ENCODE data around the gene OTOF. TPM values are rescaled to one million over a fixed set of nuclear protein-coding genes. Genes with fewer than 3 reads are reported as not detected.

OTOF gene
- total RNA-seq, 4 donors from 2014 or later = 0.21 TPM; not detected in 3

GRCh38 chr2:26510344-26510973 is 32.5 kb upstream of the OTOF start:
- TF ChIP-seq CTCF (IDR thresholded peaks at IDR 0.05) (no peak), POLR2A (IDR thresholded peaks at IDR 0.05) (no peak)
- intact Hi-C loops (cut with DNase I; ENCODE audit: low total_unique reads) = no loop called here
- Histone ChIP-seq H3K27ac (no peak overlapping the region), H3K4me1 (no peaks in the 10 kb centered on the region), H3K4me3 (no peak overlapping the region), H3K36me3 (no peaks in the 10 kb centered on the region), H3K9me3 (no peaks in the 10 kb centered on the region), H3K27me3 (no peaks in the 10 kb centered on the region)
- no peak for DNase-seq

DNA sequence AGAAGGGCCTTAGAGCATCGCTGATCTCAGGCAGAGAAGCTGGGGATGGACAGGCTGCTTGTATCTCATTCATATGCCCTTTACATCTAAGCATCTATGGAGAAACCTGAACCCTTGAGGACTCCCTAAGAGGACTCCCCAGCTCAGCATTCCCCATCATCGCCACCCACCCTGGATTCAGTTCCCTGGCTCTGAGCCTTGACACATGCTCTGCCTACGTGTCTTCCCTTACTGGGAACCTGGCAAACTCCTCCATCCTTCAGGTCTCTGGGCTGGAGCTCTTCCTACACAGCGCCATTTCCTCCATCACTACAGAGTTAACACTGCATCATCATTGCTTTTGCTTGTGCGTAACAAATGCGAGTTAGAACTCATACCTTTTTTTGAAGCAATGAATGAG is 31.2 kb upstream of the OTOF start:
- no peaks in the 10 kb centered on the region for H3K4me1 ChIP-seq
- DNase-seq = no peak

DNA sequence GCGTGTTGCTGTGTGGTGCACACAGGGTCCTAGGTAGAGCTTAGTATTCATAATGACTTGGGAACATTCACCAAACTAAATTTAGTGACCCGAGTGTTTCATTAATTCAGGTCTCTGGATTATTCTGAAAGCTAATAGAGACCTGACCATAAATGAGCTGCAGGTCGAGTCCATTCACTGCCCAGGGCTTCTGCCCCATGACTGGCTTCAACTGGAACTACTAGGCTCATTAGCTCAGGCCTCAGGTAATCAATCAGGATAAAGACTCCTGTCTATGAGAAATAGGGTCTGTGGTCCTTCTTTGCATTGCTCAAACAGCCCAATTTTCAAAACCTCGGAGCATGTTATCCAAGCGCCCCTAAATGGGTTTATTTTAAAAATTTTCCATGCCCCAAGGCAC is 30.0 kb upstream of the OTOF start:
- Histone ChIP-seq H3K36me3 (no peaks in the 10 kb centered on the region), H3K27me3 (no peaks in the 10 kb centered on the region), H3K27ac (no peak overlapping the region), H3K4me1 (no peaks in the 10 kb centered on the region), H3K4me3 (no peak overlapping the region), H3K9me3 (no peaks in the 10 kb centered on the region)
- DNase-seq = no peak
- TF ChIP-seq POLR2A (IDR thresholded peaks at IDR 0.05) = no peak
- no peak for TF ChIP-seq CTCF (IDR thresholded peaks at IDR 0.05)
- intact Hi-C loops (cut with DNase I; ENCODE audit: low total_unique reads) = no loop called here

More for the DNA sequence above, 31.2 kb upstream of the OTOF start:
- Histone ChIP-seq H3K27me3 (no peaks in the 10 kb centered on the region), H3K27ac (no peak overlapping the region), H3K4me3 (no peak overlapping the region), H3K36me3 (no peaks in the 10 kb centered on the region), H3K9me3 (no peaks in the 10 kb centered on the region)
- intact Hi-C loops (cut with DNase I; ENCODE audit: low total_unique reads) = no loop called here
- TF ChIP-seq POLR2A (IDR thresholded peaks at IDR 0.05) = no peak
- no peak for TF ChIP-seq CTCF (IDR thresholded peaks at IDR 0.05)

GRCh38 chr2:26507088-26507487 is 29.2 kb upstream of the OTOF start:
- DNase-seq = no peak
- Histone ChIP-seq H3K27ac (no peak overlapping the region), H3K36me3 (no peaks in the 10 kb centered on the region), H3K9me3 (no peaks in the 10 kb centered on the region), H3K27me3 (no peaks in the 10 kb centered on the region), H3K4me1 (no peaks in the 10 kb centered on the region), H3K4me3 (no peak overlapping the region)
- TF ChIP-seq POLR2A (IDR thresholded peaks at IDR 0.05) (no peak), CTCF (IDR thresholded peaks at IDR 0.05) (no peak)
- intact Hi-C loops (cut with DNase I; ENCODE audit: low total_unique reads) = no loop called here

DNA sequence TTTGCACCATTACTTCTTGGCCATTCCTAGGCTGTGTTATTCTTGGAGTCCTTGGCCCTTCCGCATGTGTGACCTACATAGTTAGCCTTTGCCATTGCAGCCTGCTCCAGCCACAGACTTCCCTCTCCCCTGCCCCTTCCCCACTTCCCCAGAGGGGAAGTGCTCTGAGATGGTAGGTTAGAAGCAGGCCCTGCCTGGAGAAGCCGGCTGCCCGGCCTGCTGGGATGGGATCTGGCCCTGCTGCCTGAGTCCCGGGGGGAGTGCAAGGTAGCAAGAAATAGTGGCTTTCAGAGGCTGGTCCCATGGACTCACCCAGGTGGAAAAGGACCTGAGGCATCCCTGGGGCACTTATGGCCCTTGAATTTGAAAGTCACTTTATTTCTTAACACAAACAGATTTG is 28.4 kb upstream of the OTOF start:
- Histone ChIP-seq H3K36me3 (no peaks in the 10 kb centered on the region), H3K4me1 (no peaks in the 10 kb centered on the region), H3K4me3 (no peak overlapping the region), H3K27ac (no peak overlapping the region), H3K9me3 (no peaks in the 10 kb centered on the region), H3K27me3 (no peaks in the 10 kb centered on the region)
- no peak for TF ChIP-seq POLR2A (IDR thresholded peaks at IDR 0.05)
- no peak for TF ChIP-seq CTCF (IDR thresholded peaks at IDR 0.05)
- intact Hi-C loops (cut with DNase I; ENCODE audit: low total_unique reads) = no loop called here
- no peak for DNase-seq

All from uterus (tissue), 4 donors.